GM21390 (cell line): ENCODE results near the gene C2orf72.
A peak's percentile ranks its signal among the peaks of the same experiment; 100 is the strongest.

Source experiments
- ATAC-seq: cut with Tn5 transposase; IDR thresholded peaks from one replicate; pipeline ENCODE4 v1.9.1; 2021; ENCODE audit not compliant: unreplicated experiment

The C2orf72 gene

GRCh38 chr2:231041061-231041689, 3.9 kb downstream of the C2orf72 start:
- no peak for ATAC-seq

- no peak for ATAC-seq
Observed at GRCh38 chr2:231043796-231044195, 6.5 kb downstream of the C2orf72 start.

GRCh38 chr2:231046916-231047273, 9.6 kb downstream of the C2orf72 start:
- ATAC-seq = no peak

- ATAC-seq = no peak
Observed at GRCh38 chr2:231047274-231047922, 10.1 kb downstream of the C2orf72 start.

GRCh38 chr2:231047923-231048915, 10.9 kb downstream of the C2orf72 start:
- ATAC-seq = no peak

- ATAC-seq = no peak
Observed at GRCh38 chr2:231049286-231050017, 12.1 kb downstream of the C2orf72 start.

- ATAC-seq = no peak
Observed at GRCh38 chr2:231050018-231050901, 12.9 kb downstream of the C2orf72 start.

- ATAC-seq = no peak
Observed at GRCh38 chr2:231051116-231051515, 13.8 kb downstream of the C2orf72 start.

- ATAC-seq = peak; percentile 78
Observed at GRCh38 chr2:231052494-231053451, 15.4 kb downstream of the C2orf72 start.

- no peak for ATAC-seq
Observed at GRCh38 chr2:231053846-231054245, 16.5 kb downstream of the C2orf72 start.

GRCh38 chr2:231056453-231057416, 19.4 kb downstream of the C2orf72 start, which contains the start of gene PSMD1:
PSMD1 (plus strand) TSS chr2:231056867; CDS start chr2:231057026, 159 bp downstream.
- peak; percentile 66 for ATAC-seq

GRCh38 chr2:231057590-231057989, 20.3 kb downstream of the C2orf72 start:
- ATAC-seq = no peak

GRCh38 chr2:231058761-231059550, 21.6 kb downstream of the C2orf72 start:
- ATAC-seq = no peak

GRCh38 chr2:231059756-231060155, 22.4 kb downstream of the C2orf72 start:
- ATAC-seq = no peak

GRCh38 chr2:231062776-231063175, 25.5 kb downstream of the C2orf72 start:
- no peak for ATAC-seq

- ATAC-seq = no peak
Observed at GRCh38 chr2:231063347-231063746, 26.0 kb downstream of the C2orf72 start.

GRCh38 chr2:231065966-231066365, 28.6 kb downstream of the C2orf72 start:
- ATAC-seq = no peak
